Stimulated activated CD4-positive, alpha-beta T cell treated with anti-CD3 and anti-CD28 coated beads, Interleukin-1b, Interleukin-23, amount 100 ng/mL, for 1 hour (primary cell): Measurements from ENCODE around the gene NQO2.

Source experiments
- DNase-seq, 2 donors: peaks; one replicate each; pipeline ENCODE4 v3.0.0-alpha.2; 2020; ENCODE audit warnings: low read depth in 2 of 2

The NQO2 gene, protein sequence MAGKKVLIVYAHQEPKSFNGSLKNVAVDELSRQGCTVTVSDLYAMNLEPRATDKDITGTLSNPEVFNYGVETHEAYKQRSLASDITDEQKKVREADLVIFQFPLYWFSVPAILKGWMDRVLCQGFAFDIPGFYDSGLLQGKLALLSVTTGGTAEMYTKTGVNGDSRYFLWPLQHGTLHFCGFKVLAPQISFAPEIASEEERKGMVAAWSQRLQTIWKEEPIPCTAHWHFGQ

GRCh38 chr6:2999618-3000557, at the start of gene NQO2:
Gene NQO2, plus strand, starts transcription at chr6:2999894. Its CDS starts 6,659 bp downstream, at chr6:3006553.
- peak; percentile 82 to 84 for DNase-seq

DNA sequence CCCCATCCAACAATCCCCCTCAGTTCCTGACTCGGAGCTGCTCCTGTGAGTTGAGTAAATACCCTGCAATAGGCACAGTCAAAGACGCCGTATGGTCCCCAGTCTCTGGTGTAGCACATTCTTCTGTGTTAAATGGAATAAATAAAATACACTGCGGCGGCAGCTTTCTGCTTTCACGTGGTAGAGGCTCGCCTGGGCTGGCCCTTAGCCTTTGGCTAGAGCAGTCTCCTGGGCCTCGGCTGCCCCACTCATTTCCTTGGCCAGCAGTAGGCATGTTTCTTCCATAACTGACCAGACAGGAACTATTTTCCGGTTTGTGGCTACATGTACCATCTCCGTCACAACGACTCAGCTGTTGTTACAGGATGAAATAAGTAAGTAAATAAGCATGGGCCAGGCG, 49.0 kb upstream of the NQO2 start:
- no peak for DNase-seq

- DNase-seq, result no peak
Measured at GRCh38 chr6:2951728-2952127, 48.0 kb upstream of the NQO2 start.

GRCh38 chr6:2952557-2953095, 47.1 kb upstream of the NQO2 start:
- DNase-seq, result peak in 1 of 2 donors; percentile 21

GRCh38 chr6:2953098-2953497, 46.6 kb upstream of the NQO2 start:
- no peak for DNase-seq

DNA sequence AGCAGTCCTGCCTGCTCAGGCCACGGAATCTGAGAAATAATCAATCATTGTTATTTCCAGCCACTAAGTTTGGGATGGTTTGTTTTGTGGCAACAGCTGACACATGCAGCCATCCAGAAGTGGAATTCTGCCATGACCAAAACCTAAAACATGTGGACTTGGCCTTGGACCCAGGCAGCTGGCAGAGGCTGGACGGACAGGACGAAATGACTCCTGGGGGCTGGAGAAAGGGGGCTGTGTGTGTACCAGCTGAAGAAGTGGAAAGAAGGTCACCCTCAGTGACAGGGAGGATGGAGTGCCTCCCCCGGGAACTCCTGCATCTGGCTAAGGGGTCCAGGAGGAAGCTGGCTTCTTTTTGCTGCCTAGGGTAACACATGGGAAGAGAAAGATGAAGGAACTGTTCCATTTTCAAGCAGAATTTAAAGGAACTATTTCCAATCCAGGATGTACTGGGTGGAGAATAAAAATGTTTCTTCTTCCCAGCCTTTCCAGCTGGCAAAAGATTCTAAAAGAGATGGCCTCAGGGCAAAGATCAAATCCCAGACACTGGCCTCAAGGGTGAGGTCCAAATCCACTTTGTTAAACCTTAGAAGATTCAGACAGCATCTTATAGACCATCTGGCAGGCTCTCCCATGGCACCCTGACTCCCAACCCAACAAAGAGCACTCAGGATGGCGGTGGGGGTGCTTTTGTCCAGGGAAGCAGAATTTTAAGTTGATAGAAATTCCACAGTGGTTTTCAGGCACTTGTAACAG, 42.6 kb upstream of the NQO2 start:
- no peak for DNase-seq

DNA sequence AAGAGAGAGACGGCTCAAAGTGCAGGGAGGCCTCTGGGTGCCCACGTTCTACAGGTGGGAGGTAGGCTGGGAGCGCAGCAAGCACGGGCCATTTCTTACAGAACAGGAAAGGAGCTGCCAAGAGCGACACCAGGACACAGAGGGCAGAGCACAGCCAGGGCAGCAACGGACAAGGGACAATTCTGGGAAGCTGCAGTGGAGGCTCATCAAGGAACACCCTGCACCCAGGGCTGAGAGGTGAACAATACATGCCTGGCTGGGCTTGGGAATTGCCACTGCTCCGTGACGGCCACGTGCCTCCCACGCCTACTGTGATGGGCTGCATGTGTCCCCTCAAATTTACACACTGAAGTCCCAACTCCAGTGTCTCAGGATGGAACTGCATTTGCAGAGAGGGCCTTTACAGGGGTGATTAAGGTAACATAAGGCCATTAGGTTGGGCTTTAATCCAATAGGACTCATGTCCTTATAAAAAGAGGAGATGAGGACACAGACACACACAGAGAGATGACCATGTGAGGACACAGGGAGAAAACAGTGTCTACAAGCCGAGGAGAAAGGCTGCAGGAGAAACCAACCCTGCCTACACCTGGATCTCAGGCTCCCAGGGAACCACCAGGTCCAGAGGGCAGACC, 41.9 kb upstream of the NQO2 start:
- no peak for DNase-seq

GRCh38 chr6:2958331-2958711, 41.4 kb upstream of the NQO2 start:
- DNase-seq, result no peak

GRCh38 chr6:2958776-2959175, 40.9 kb upstream of the NQO2 start:
- no peak for DNase-seq

- no peak for DNase-seq
Measured at GRCh38 chr6:2959909-2960719, 39.6 kb upstream of the NQO2 start.

GRCh38 chr6:2960935-2961334, 38.8 kb upstream of the NQO2 start:
- no peak for DNase-seq

- DNase-seq, result no peak
Measured at GRCh38 chr6:2961506-2961905, 38.2 kb upstream of the NQO2 start.

DNA sequence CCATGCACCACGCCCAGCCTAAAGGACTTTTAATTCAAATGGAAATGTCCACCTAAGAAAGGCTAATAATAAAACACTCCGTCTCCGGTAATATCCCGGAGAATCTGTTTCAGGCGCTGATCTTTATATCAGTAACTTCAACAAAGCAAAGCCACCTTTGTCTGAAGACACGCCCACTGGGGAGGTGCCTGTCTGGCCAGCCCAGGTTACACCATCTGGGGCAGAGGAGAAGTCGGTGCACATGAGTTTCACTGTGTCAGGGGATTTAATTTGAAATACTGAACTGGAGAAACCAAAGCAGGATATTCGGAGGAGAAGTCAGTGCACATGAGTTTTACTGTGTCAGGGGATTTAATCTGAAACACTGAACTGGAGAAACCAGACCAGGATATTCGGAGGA, 37.7 kb upstream of the NQO2 start:
- DNase-seq, result no peak

- DNase-seq, result no peak
Measured at GRCh38 chr6:2962636-2963035, 37.1 kb upstream of the NQO2 start.

DNA sequence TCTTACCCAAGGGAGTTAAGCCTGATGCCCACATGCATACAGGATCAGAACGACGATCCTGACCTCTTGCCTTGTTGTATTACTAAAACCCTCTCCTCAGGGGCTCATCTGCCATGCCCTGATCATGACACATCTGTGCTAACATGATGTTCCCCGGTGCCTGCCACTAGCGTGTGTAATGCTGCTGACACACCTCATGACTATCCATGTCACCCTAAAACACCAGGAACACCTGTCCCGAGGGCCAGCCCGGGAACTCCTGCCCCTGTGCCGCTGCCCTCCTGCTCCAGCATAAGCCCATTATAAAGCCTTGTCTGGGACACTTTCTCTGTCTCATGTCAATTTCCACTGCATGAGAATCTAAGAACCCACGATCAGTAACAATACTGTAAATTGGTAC, 35.9 kb upstream of the NQO2 start:
- no peak for DNase-seq

DNA sequence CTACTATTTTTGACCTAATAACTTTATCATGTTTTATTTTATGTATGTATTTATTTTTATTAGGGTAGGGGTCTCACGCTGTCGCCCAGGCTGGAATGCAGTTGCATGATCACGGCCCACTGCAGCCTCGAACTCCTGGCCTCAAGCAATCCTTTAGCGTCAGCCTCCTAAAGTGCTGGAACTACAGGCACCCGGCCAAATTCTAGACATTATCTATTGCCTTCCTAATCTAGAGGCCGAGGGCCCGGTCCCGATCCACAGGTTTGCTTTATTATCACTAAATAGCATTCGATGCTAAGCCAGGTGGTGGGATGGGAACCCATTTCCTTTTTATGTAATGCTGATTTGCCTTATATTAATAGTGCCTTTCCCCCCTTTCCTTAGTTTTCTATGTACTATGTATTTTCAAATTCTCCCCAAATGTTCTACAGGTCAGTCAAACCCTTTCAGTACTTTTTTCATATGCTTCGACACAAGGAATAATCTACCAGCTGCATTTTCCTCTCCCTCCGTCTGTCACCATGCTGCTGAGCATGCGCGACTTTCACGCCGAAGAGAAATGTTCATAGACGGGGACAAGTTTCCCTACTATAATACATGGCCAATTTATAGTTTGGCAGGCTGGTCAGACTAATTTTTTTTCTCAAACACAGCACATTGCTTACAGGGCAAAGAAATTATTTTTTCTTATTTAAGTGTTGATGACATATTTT, 34.7 kb upstream of the NQO2 start:
- DNase-seq, result no peak

GRCh38 chr6:2966347-2966746, 33.3 kb upstream of the NQO2 start:
- DNase-seq, result no peak

- DNase-seq, result no peak
Measured at GRCh38 chr6:2967936-2968335, 31.8 kb upstream of the NQO2 start.

GRCh38 chr6:2968600-2969135, 31.0 kb upstream of the NQO2 start:
- DNase-seq, result no peak

- DNase-seq, result no peak
Measured at GRCh38 chr6:2969549-2969948, 30.1 kb upstream of the NQO2 start.
